ENCODE data around the gene CNTNAP2.

Gene CNTNAP2

DNA sequence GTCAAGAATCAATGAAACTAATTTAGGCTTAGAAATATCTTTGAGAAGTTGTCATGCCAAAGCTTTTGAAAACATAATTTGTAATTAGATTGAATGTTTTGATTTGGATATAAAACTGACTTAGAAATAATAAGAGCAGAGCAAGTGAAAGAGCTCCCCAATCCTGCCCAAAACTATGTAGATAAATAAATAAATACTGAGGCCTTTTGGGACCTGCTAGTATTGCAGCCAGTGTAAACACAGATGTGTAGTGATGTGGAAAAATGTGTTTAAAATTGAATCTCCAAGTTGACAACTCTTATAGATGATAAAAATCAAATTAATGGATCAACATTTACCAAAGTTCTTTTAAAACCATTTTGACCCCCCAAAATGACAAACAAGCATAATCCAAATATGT lies 896.1 kb downstream of the CNTNAP2 start:
- H3K27ac ChIP-seq (ENCODE audit: low read depth, low read length, severe bottlenecking), result no peak overlapping the region

DNA sequence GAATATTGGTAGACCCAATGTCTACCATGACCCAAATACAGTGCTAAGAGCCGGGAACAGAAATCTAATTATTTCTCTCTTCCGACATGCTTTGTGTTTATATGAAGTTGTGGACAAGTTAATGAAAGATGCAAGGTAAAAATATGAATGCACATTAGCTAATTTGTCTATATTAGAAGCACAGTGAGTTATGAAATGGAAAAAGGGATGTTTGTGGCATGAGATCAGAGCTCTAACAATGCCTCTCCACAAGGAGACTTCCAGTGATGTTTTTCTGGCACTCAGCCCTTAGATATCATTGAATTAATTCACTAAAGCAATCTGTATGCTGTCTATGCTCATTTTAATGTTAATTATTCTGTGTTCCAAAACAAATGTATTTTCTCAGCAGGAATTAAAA lies 897.2 kb downstream of the CNTNAP2 start:
- no peaks in the 10 kb centered on the region for H3K9me3 ChIP-seq (ENCODE audit: control insufficient read depth, low read length)
- H3K36me3 ChIP-seq (ENCODE audit: control insufficient read depth, insufficient read depth, low read length), result no peaks in the 10 kb centered on the region
- H3K4me3 ChIP-seq (ENCODE audit: extremely low read depth, insufficient read depth, low read length, poor library complexity, severe bottlenecking), result no peak overlapping the region
- WGBS, 2 experiments (ENCODE audit: insufficient coverage in 2 of 2), result 90% methylated on average over 2 of the region's 2 CpGs; no CpG with 5 or more reads in 1 of the 2 experiments
- no peaks in the 10 kb centered on the region for H3K4me1 ChIP-seq (ENCODE audit: control insufficient read depth, insufficient read depth, low read length, poor library complexity, severe bottlenecking)
- H3K27ac ChIP-seq (ENCODE audit: low read depth, low read length, severe bottlenecking), result no peak overlapping the region

More for the DNA sequence above, 896.1 kb downstream of the CNTNAP2 start:
- no peaks in the 10 kb centered on the region for H3K9me3 ChIP-seq (ENCODE audit: control insufficient read depth, low read length)
- no peaks in the 10 kb centered on the region for H3K4me1 ChIP-seq (ENCODE audit: control insufficient read depth, insufficient read depth, low read length, poor library complexity, severe bottlenecking)
- H3K4me3 ChIP-seq (ENCODE audit: extremely low read depth, insufficient read depth, low read length, poor library complexity, severe bottlenecking), result no peak overlapping the region
- H3K36me3 ChIP-seq (ENCODE audit: control insufficient read depth, insufficient read depth, low read length), result no peaks in the 10 kb centered on the region

DNA sequence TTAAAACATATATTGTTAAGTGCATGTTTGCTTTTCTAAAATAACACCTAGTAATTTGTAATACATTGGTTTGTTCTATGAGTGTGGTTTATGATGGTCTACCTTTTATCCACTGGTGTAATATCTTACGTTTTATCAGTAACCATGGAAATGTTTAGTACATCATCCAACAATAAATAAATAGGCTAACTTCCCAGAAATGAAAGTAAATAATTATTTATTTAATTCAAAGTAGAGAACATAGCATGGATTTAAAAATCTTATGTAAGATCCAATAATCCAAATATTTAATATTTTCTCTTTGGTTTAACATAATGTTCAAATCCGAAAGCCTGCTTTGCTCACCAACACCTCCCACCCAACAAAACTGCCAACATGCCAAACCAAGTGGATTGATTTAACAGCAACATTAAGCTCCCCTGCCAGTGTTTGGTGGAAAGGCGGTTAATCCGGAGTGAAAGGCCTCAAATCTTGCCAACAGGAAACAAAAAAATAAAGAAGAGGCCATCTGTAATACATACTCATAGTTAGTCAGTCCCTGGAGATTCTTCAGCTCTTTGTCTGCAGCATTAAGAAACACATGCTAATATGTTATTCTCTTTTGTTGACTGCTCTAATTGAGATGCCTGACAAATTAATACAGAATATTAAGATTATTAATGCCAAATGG lies 897.8 kb downstream of the CNTNAP2 start:
- Histone ChIP-seq H3K27ac (ENCODE audit: low read depth, low read length, severe bottlenecking) (no peak overlapping the region), H3K4me3 (ENCODE audit: extremely low read depth, insufficient read depth, low read length, poor library complexity, severe bottlenecking) (no peak overlapping the region), H3K9me3 (ENCODE audit: control insufficient read depth, low read length) (no peaks in the 10 kb centered on the region), H3K36me3 (ENCODE audit: control insufficient read depth, insufficient read depth, low read length) (no peaks in the 10 kb centered on the region), H3K4me1 (ENCODE audit: control insufficient read depth, insufficient read depth, low read length, poor library complexity, severe bottlenecking) (no peaks in the 10 kb centered on the region)
- WGBS, 2 experiments (ENCODE audit: insufficient coverage in 2 of 2), result no CpG with 5 or more reads among the region's 4 CpGs

DNA sequence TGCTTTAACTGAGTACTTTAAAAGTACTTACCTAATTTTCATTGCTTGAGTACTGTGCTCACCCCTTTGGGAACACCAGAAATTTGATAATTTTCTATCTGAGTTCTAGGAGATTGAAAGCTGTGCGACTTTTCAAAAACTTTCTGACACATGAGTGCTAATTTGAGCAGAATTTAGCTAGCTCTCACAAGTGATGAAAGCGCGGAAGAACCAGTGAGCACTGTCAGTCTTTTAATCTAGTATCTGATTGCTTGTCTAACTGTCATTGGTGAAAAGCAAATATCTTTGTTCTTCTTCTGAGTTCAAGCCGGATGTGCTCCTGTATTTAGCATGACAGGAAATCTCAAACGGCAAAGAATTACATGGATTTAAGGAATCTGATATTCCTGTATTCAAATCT lies 899.4 kb downstream of the CNTNAP2 start:
- H3K4me3 ChIP-seq (ENCODE audit: extremely low read depth, insufficient read depth, low read length, poor library complexity, severe bottlenecking), result no peak overlapping the region
- H3K27ac ChIP-seq (ENCODE audit: low read depth, low read length, severe bottlenecking), result no peak overlapping the region
- WGBS, 2 experiments (ENCODE audit: insufficient coverage in 2 of 2), result 90 to 100% methylated on average over 3 of the region's 5 CpGs

DNA sequence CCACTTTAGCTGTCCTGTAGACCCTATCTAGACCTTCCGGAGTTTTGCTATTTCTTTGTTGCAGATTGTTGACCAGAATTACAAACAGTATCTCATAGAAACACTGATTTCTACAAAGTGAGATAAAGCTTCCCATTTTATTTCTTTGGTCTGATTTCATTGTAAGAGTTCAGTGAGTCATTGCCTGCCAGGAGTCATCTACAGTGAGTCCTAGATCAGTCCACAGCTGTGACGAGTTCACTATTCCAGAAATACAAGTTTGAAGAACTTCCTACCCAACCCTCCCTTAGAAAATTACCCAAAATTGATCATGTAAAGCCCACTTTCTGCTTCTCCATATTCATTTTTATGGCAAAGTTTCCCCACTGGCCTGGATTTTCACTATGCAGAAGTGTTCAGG lies 905.5 kb downstream of the CNTNAP2 start:
- Histone ChIP-seq H3K27ac (ENCODE audit: low read depth, low read length, severe bottlenecking) (no peak overlapping the region), H3K4me1 (ENCODE audit: control insufficient read depth, insufficient read depth, low read length, poor library complexity, severe bottlenecking) (no peaks in the 10 kb centered on the region), H3K9me3 (ENCODE audit: control insufficient read depth, low read length) (no peaks in the 10 kb centered on the region), H3K4me3 (ENCODE audit: extremely low read depth, insufficient read depth, low read length, poor library complexity, severe bottlenecking) (no peak overlapping the region), H3K36me3 (ENCODE audit: control insufficient read depth, insufficient read depth, low read length) (no peaks in the 10 kb centered on the region)
- WGBS, 2 experiments (ENCODE audit: insufficient coverage in 2 of 2), result 80 to 86% methylated on average over 1 of the region's 2 CpGs

More for the DNA sequence above, 899.4 kb downstream of the CNTNAP2 start:
- Histone ChIP-seq H3K4me1 (ENCODE audit: control insufficient read depth, insufficient read depth, low read length, poor library complexity, severe bottlenecking) (no peaks in the 10 kb centered on the region), H3K9me3 (ENCODE audit: control insufficient read depth, low read length) (no peaks in the 10 kb centered on the region), H3K36me3 (ENCODE audit: control insufficient read depth, insufficient read depth, low read length) (no peaks in the 10 kb centered on the region)

DNA sequence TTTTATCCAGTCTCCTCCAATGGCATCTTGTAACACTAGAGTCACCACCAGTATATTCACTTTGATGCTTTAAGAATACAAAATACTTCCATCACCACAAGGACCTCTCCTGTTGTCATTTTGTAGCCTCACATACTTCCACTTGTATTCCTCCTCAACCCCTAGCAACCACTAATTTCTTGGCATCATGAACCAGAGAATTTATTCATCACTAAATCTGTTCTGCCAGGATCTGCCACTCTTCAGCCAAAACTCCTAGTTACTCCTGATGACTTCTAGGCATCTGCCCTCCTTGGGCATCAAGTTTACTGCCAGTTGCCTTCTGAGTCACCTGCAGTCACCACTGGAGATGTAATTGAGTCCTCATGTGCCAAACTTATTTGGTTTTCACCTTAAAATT lies 906.8 kb downstream of the CNTNAP2 start:
- Histone ChIP-seq H3K4me1 (ENCODE audit: control insufficient read depth, insufficient read depth, low read length, poor library complexity, severe bottlenecking) (no peaks in the 10 kb centered on the region), H3K9me3 (ENCODE audit: control insufficient read depth, low read length) (no peaks in the 10 kb centered on the region)

DNA sequence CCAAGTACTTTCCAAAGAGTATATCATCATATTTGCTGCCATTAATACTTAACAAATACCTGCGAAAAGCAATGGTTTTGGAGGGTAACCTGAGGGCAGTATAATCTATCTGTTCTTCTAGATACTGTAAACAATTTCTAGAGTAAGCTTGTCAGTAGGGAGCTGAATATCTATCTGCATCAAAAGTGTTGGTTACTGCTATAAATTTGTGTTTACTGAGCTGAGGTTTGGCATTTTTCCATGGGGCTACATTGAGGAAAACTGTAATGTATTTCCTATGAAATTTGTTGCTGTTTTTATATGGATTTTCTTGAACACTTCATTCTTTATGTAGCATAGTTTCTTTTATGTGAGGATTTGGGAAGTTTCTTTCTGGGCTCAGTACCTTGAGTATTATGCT lies 913.4 kb downstream of the CNTNAP2 start:
- no CpG with 5 or more reads among the region's 1 CpG for WGBS, 2 experiments (ENCODE audit: insufficient coverage in 2 of 2)
- Histone ChIP-seq H3K27ac (ENCODE audit: low read depth, low read length, severe bottlenecking) (no peak overlapping the region), H3K4me3 (ENCODE audit: extremely low read depth, insufficient read depth, low read length, poor library complexity, severe bottlenecking) (no peak overlapping the region), H3K36me3 (ENCODE audit: control insufficient read depth, insufficient read depth, low read length) (no peaks in the 10 kb centered on the region), H3K4me1 (ENCODE audit: control insufficient read depth, insufficient read depth, low read length, poor library complexity, severe bottlenecking) (no peaks in the 10 kb centered on the region), H3K9me3 (ENCODE audit: control insufficient read depth, low read length) (no peaks in the 10 kb centered on the region)

More for the DNA sequence above, 906.8 kb downstream of the CNTNAP2 start:
- Histone ChIP-seq H3K36me3 (ENCODE audit: control insufficient read depth, insufficient read depth, low read length) (no peaks in the 10 kb centered on the region), H3K4me3 (ENCODE audit: extremely low read depth, insufficient read depth, low read length, poor library complexity, severe bottlenecking) (no peak overlapping the region), H3K27ac (ENCODE audit: low read depth, low read length, severe bottlenecking) (no peak overlapping the region)

DNA sequence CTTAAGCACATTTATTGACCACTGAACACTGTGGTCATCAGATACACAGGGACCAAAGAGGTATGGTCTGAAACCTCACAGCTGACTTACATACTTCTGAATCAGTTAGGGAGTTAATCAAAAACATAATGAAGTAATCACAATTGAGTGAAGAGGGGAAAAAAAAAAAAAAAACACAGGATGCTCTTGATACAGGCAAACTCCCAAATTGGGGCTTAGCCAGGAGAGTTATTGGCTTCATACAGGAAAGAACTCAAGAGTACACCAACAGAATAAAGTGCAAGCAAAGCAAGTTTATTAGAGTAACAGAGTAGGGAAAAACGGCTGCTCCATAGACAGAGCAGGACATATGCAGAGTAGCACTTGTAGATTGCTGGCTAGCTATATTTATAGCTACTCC lies 917.0 kb downstream of the CNTNAP2 start:
- H3K9me3 ChIP-seq (ENCODE audit: control insufficient read depth, low read length), result no peaks in the 10 kb centered on the region
- H3K27ac ChIP-seq (ENCODE audit: low read depth, low read length, severe bottlenecking), result no peak overlapping the region
- H3K36me3 ChIP-seq (ENCODE audit: control insufficient read depth, insufficient read depth, low read length), result no peaks in the 10 kb centered on the region
- H3K4me3 ChIP-seq (ENCODE audit: extremely low read depth, insufficient read depth, low read length, poor library complexity, severe bottlenecking), result no peak overlapping the region
- no CpG with 5 or more reads among the region's 1 CpG for WGBS, 2 experiments (ENCODE audit: insufficient coverage in 2 of 2)
- no peaks in the 10 kb centered on the region for H3K4me1 ChIP-seq (ENCODE audit: control insufficient read depth, insufficient read depth, low read length, poor library complexity, severe bottlenecking)

DNA sequence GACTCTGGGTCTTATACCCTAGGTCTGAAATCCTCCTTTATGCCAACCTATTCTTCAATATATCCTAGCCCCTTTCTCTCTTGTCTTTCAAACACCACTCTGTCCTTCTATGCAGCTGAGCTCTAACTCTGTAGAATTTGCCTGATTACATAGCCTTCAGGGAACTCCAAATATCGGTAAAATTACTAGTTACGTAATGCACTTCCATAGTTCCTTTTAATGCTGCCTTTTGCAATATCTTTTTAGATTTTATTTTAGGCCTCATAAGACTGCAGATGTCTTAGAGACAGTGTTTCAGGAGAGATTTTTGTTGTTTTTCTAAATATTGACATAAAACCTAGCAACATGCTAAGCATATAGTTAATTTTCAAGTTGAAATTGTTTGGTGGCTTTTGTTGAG lies 924.8 kb downstream of the CNTNAP2 start:
- Histone ChIP-seq H3K4me1 (ENCODE audit: control insufficient read depth, insufficient read depth, low read length, poor library complexity, severe bottlenecking) (no peaks in the 10 kb centered on the region), H3K36me3 (ENCODE audit: control insufficient read depth, insufficient read depth, low read length) (no peaks in the 10 kb centered on the region), H3K4me3 (ENCODE audit: extremely low read depth, insufficient read depth, low read length, poor library complexity, severe bottlenecking) (no peak overlapping the region), H3K9me3 (ENCODE audit: control insufficient read depth, low read length) (no peaks in the 10 kb centered on the region), H3K27ac (ENCODE audit: low read depth, low read length, severe bottlenecking) (no peak overlapping the region)
- WGBS, 2 experiments (ENCODE audit: insufficient coverage in 2 of 2), result 82 to 100% methylated on average over 1 to 2 of the region's 2 CpGs

DNA sequence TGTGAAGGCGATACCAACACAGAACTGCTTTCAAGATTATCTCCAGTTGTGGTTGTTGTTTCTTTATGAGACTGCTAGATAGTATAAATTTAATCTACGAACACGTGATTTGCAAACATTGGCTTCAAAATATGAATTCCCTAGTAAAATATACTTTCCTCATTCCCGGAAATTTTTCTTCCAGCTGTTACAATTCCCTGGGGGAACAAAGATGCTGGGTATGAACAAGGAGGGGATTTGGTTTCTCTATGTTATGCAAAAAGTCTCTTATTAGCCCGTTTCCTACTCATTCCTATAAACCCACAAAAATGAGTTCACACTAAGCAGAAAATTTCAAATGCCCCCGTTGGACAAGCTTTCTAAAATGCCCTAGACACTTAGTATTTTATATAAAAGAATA lies 928.3 kb downstream of the CNTNAP2 start:
- H3K9me3 ChIP-seq (ENCODE audit: control insufficient read depth, low read length), result no peaks in the 10 kb centered on the region
- no peaks in the 10 kb centered on the region for H3K4me1 ChIP-seq (ENCODE audit: control insufficient read depth, insufficient read depth, low read length, poor library complexity, severe bottlenecking)
- no peaks in the 10 kb centered on the region for H3K36me3 ChIP-seq (ENCODE audit: control insufficient read depth, insufficient read depth, low read length)
- no peak overlapping the region for H3K27ac ChIP-seq (ENCODE audit: low read depth, low read length, severe bottlenecking)
- 86% methylated on average over 1 of the region's 6 CpGs; no CpG with 5 or more reads in 1 of the 2 experiments for WGBS, 2 experiments (ENCODE audit: insufficient coverage in 2 of 2)
- no peak overlapping the region for H3K4me3 ChIP-seq (ENCODE audit: extremely low read depth, insufficient read depth, low read length, poor library complexity, severe bottlenecking)

DNA sequence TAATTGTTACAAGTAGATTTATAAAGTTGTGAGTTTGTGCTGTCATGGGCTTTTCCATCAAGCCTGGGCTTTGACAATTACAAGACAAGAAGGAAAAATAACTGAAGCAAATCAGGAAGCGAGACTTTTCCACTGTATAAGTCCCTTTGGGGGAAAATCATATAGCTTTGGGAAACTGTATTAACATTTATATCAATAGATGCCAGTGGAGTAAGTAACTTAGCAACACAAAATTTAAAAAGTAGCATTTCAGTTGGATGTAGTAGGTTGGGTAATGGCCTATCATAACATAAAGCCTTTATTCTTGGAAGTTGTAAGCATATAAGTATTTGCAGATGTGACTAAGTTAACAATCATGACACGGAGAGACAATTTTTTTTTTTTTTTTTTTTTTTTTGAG lies 931.1 kb downstream of the CNTNAP2 start:
- Histone ChIP-seq H3K4me3 (ENCODE audit: extremely low read depth, insufficient read depth, low read length, poor library complexity, severe bottlenecking) (no peak overlapping the region), H3K4me1 (ENCODE audit: control insufficient read depth, insufficient read depth, low read length, poor library complexity, severe bottlenecking) (no peaks in the 10 kb centered on the region), H3K36me3 (ENCODE audit: control insufficient read depth, insufficient read depth, low read length) (no peaks in the 10 kb centered on the region), H3K27ac (ENCODE audit: low read depth, low read length, severe bottlenecking) (no peak overlapping the region), H3K9me3 (ENCODE audit: control insufficient read depth, low read length) (no peaks in the 10 kb centered on the region)
- no CpG with 5 or more reads among the region's 2 CpGs for WGBS, 2 experiments (ENCODE audit: insufficient coverage in 2 of 2)
